GM21825 (cell line): ENCODE results near the gene MAPK4.

Source experiments
- ATAC-seq: cut with Tn5 transposase; IDR thresholded peaks from one replicate; pipeline ENCODE4 v1.9.1; 2021; ENCODE audit warnings: mild to moderate bottlenecking, moderate library complexity; ENCODE audit not compliant: unreplicated experiment

MAPK4 gene

GRCh38 chr18:50717563-50717962 lies 157.7 kb downstream of the MAPK4 start:
- ATAC-seq = no peak

GRCh38 chr18:50719471-50720324 lies 159.8 kb downstream of the MAPK4 start:
- ATAC-seq = no peak

GRCh38 chr18:50720325-50720674 lies 160.4 kb downstream of the MAPK4 start:
- ATAC-seq = no peak

- no peak for ATAC-seq
These were observed 161.1 kb downstream of the MAPK4 start for GRCh38 chr18:50721006-50721405.

- no peak for ATAC-seq
These were observed 161.7 kb downstream of the MAPK4 start for GRCh38 chr18:50721451-50722120.

GRCh38 chr18:50722311-50722710 lies 162.4 kb downstream of the MAPK4 start:
- no peak for ATAC-seq

- ATAC-seq = no peak
These were observed 164.9 kb downstream of the MAPK4 start for GRCh38 chr18:50724751-50725151.

- peak; percentile 86 for ATAC-seq
These were observed 167.2 kb downstream of the MAPK4 start for GRCh38 chr18:50726960-50727589.

- no peak for ATAC-seq
These were observed 168.0 kb downstream of the MAPK4 start for GRCh38 chr18:50727721-50728471.

- ATAC-seq = no peak
These were observed 169.5 kb downstream of the MAPK4 start for GRCh38 chr18:50729376-50729775.

- no peak for ATAC-seq
These were observed 170.1 kb downstream of the MAPK4 start for GRCh38 chr18:50729986-50730385.

GRCh38 chr18:50734342-50734741 lies 174.5 kb downstream of the MAPK4 start:
- ATAC-seq = no peak

- ATAC-seq = no peak
These were observed 175.0 kb downstream of the MAPK4 start for GRCh38 chr18:50734886-50735285.

GRCh38 chr18:50737127-50737526 lies 177.2 kb downstream of the MAPK4 start:
- no peak for ATAC-seq

GRCh38 chr18:50738098-50738757 lies 178.3 kb downstream of the MAPK4 start:
- ATAC-seq = no peak

GRCh38 chr18:50742952-50743351 lies 183.1 kb downstream of the MAPK4 start:
- ATAC-seq = no peak

- ATAC-seq = no peak
These were observed 184.4 kb downstream of the MAPK4 start for GRCh38 chr18:50744253-50744652.

GRCh38 chr18:50745945-50746344 lies 186.1 kb downstream of the MAPK4 start:
- ATAC-seq = no peak

- no peak for ATAC-seq
These were observed 188.0 kb downstream of the MAPK4 start for GRCh38 chr18:50747849-50748242.
